HEK293T (cell line): ENCODE data around the gene PCDHB10.
"Not testable (repeated sequence)": the region's sequence is repeated elsewhere in the genome, so short reads cannot be mapped to it uniquely, and the experiment has no call there.

Source experiments
- CTCF ChIA-PET: fragments of 350-600 bp; formaldehyde crosslinking; extraction: SDS; loops from one replicate; lab custom pipeline; 2021; ENCODE audit warnings: antibody characterized with exemption, inconsistent platforms; lab: Yijun Ruan, JAX
- POLR2A ChIA-PET: fragments of 350-600 bp; formaldehyde crosslinking; extraction: SDS; loops from one replicate; lab custom pipeline; 2020; ENCODE audit warnings: antibody characterized with exemption, inconsistent platforms; lab: Yijun Ruan, JAX
- DNase-seq: peaks from one replicate; pipeline ENCODE4 v3.0.0; 2012; ENCODE audit warnings: mixed read lengths; ENCODE audit errors: extremely low spot score
- ARNT ChIP-seq: fragments of 450-650 bp; IDR thresholded peaks from 2 replicates; pipeline ENCODE4 v1.6.1; 2017; ENCODE audit warnings: mild to moderate bottlenecking
- BHLHE40 ChIP-seq: fragments of 450-650 bp; IDR thresholded peaks from 2 replicates; pipeline ENCODE4 v1.6.1; 2016; ENCODE audit warnings: mild to moderate bottlenecking, moderate library complexity, borderline replicate concordance
- CTBP1 ChIP-seq: fragments of 450-650 bp; IDR thresholded peaks from 2 replicates; pipeline ENCODE4 v1.6.1; 2016; ENCODE audit warnings: borderline replicate concordance
- ELF4 ChIP-seq: fragments of 450-650 bp; IDR thresholded peaks from 2 replicates; pipeline ENCODE4 v1.6.1; 2017; ENCODE audit warnings: antibody characterized with exemption
- FOXA1 ChIP-seq: fragments of 450-650 bp; IDR thresholded peaks from 2 replicates; pipeline ENCODE4 v1.6.1; 2016; ENCODE audit warnings: mild to moderate bottlenecking
- FOXK2 ChIP-seq: fragments of 450-650 bp; IDR thresholded peaks from 2 replicates; pipeline ENCODE4 v1.6.1; 2016; ENCODE audit warnings: mild to moderate bottlenecking
- FOXM1 ChIP-seq: fragments of 450-650 bp; IDR thresholded peaks from 2 replicates; pipeline ENCODE4 v1.6.1; 2017; ENCODE audit warnings: mild to moderate bottlenecking, borderline replicate concordance
- HDGF ChIP-seq: fragments of 450-650 bp; IDR thresholded peaks from 2 replicates; pipeline ENCODE4 v1.6.1; 2017; ENCODE audit warnings: antibody characterized with exemption, borderline replicate concordance
- L3MBTL2 ChIP-seq: fragments of 450-650 bp; conservative IDR thresholded peaks from 2 replicates; pipeline ENCODE4 v1.6.1; 2016; ENCODE audit warnings: mild to moderate bottlenecking
- LEF1 ChIP-seq: fragments of 450-650 bp; IDR thresholded peaks from 2 replicates; pipeline ENCODE4 v1.6.1; 2017; ENCODE audit warnings: mild to moderate bottlenecking, borderline replicate concordance
- NFRKB ChIP-seq: fragments of 450-650 bp; IDR thresholded peaks from 2 replicates; pipeline ENCODE4 v1.6.1; 2016; ENCODE audit warnings: mild to moderate bottlenecking, moderate library complexity
- PKNOX1 ChIP-seq: fragments of 450-650 bp; IDR thresholded peaks from 2 replicates; pipeline ENCODE4 v1.6.1; 2016
- SP1 ChIP-seq: fragments of 450-650 bp; IDR thresholded peaks from 2 replicates; pipeline ENCODE4 v1.6.1; 2017
- SUZ12 ChIP-seq: fragments of 450-650 bp; IDR thresholded peaks from 2 replicates; pipeline ENCODE4 v1.6.1; 2016; ENCODE audit warnings: mild to moderate bottlenecking
- TARDBP ChIP-seq: fragments of 450-650 bp; IDR thresholded peaks from 2 replicates; pipeline ENCODE4 v1.6.1; 2016
- ZNF384 ChIP-seq: fragments of 450-650 bp; IDR thresholded peaks from 2 replicates; pipeline ENCODE4 v1.6.1; 2016

PCDHB10 gene

GRCh38 chr5:141182248-141182647 lies 9.9 kb upstream of the PCDHB10 start, which contains the start of gene PCDHB16:
PCDHB16 (plus strand) TSS chr5:141182387; CDS start chr5:141182560, 173 bp downstream.
- CTCF ChIA-PET, result interaction anchor here (0.6 to 1.3 kb wide), 4 partner anchors 18 to 1382 kb away, joined by 3 to 5 read pairs (median 3); partner anchors contain the start of gene PCDHB5
- peak; percentile 14 for DNase-seq
- no peak for TF ChIP-seq SP1
- TF ChIP-seq SUZ12, result no peak
- TF ChIP-seq ELF4, result no peak
- no peak for TF ChIP-seq FOXM1
- no peak for TF ChIP-seq FOXA1
- POLR2A ChIA-PET, result no interaction called here

- POLR2A ChIA-PET, DNase-seq, CTCF ChIA-PET: not testable (repeated sequence)
These were observed 7.9 kb upstream of the PCDHB10 start for GRCh38 chr5:141184117-141184855.

GRCh38 chr5:141186897-141187512 lies 5.1 kb upstream of the PCDHB10 start, which contains the start of gene PCDHB9:
PCDHB9 (plus strand) TSS chr5:141187161; CDS start chr5:141187319, 158 bp downstream.
- peak; percentile 12 for DNase-seq
- ChIA-PET POLR2A (no interaction called here), CTCF (interaction anchor here (0.6 kb wide), 1 partner anchor 105 kb away, joined by 4 read pairs; no protein-coding TSS in a partner anchor)
- no peak for TF ChIP-seq LEF1
- no peak for TF ChIP-seq FOXK2
- no peak for TF ChIP-seq FOXA1
- no peak for TF ChIP-seq SUZ12
- TF ChIP-seq CTBP1, result no peak
- TF ChIP-seq NFRKB, result no peak
- no peak for TF ChIP-seq ELF4
- no peak for TF ChIP-seq ARNT
- no peak for TF ChIP-seq ZNF384
- no peak for TF ChIP-seq PKNOX1
- TF ChIP-seq TARDBP, result no peak
- TF ChIP-seq SP1, result no peak

- DNase-seq, CTCF ChIA-PET, POLR2A ChIA-PET: not testable (repeated sequence)
These were observed 3.5 kb upstream of the PCDHB10 start for GRCh38 chr5:141188682-141189081.

- POLR2A ChIA-PET, CTCF ChIA-PET, DNase-seq: not testable (repeated sequence)
These were observed 3.0 kb upstream of the PCDHB10 start for GRCh38 chr5:141189131-141189530.

GRCh38 chr5:141194332-141194731 lies 2.2 kb downstream of the PCDHB10 start:
- DNase-seq, POLR2A ChIA-PET, CTCF ChIA-PET: not testable (repeated sequence)

GRCh38 chr5:141196363-141196762 lies 4.2 kb downstream of the PCDHB10 start:
- TF ChIP-seq SP1 (no peak), ARNT (no peak), ZNF384 (no peak), FOXM1 (no peak), BHLHE40 (no peak), LEF1 (no peak), FOXK2 (no peak)
- POLR2A ChIA-PET, result no interaction called here
- CTCF ChIA-PET, result interaction anchor here (0.7 to 0.8 kb wide), 4 partner anchors 12 to 371 kb away, joined by 3 read pairs; partner anchors contain the start of genes PCDHB12, PCDHGB7 and TAF7
- no peak for DNase-seq

GRCh38 chr5:141199359-141200235 lies 7.4 kb downstream of the PCDHB10 start, which contains the start of gene PCDHB11:
PCDHB11 (plus strand) TSS chr5:141199627; CDS start chr5:141199775, 148 bp downstream.
- POLR2A ChIA-PET, result interaction anchor here (0.7 to 1.0 kb wide), 2 partner anchors 121 to 364 kb away, joined by 3 read pairs; partner anchors contain the start of gene TAF7
- no peak for TF ChIP-seq CTBP1
- no peak for TF ChIP-seq FOXM1
- no peak for TF ChIP-seq L3MBTL2
- no peak for TF ChIP-seq TARDBP
- no peak for TF ChIP-seq BHLHE40
- TF ChIP-seq HDGF, result no peak
- TF ChIP-seq PKNOX1, result no peak
- TF ChIP-seq ZNF384, result no peak
- CTCF ChIA-PET, result interaction anchor here (0.9 to 1.5 kb wide), 5 partner anchors 9 to 213 kb away, joined by 3 to 5 read pairs (median 3); partner anchors contain the start of genes PCDHB12, PCDHB14, PCDHB16 and PCDHGA10
- DNase-seq, result no peak

GRCh38 chr5:141201126-141201525 lies 9.0 kb downstream of the PCDHB10 start:
- DNase-seq, CTCF ChIA-PET, POLR2A ChIA-PET: not testable (repeated sequence)

GRCh38 chr5:141201646-141202045 lies 9.5 kb downstream of the PCDHB10 start:
- POLR2A ChIA-PET, DNase-seq, CTCF ChIA-PET: not testable (repeated sequence)
